ENCODE measurements around the gene STARD3. TPM values are rescaled to one million over a fixed set of nuclear protein-coding genes. Genes with fewer than 3 reads are reported as not detected.

The STARD3 gene
- total and polyA plus RNA-seq, 2 experiments from 2014 or later: 61.6 to 90.3 TPM

- Histone ChIP-seq H3K9me3 (ENCODE audit: low read depth) (no peaks in the 10 kb centered on the region), H3K27me3 (peaks cover 5% of the 10 kb centered on the region), H3K4me3 (no peak overlapping the region), H3K4me1 (ENCODE audit: insufficient read depth) (peaks cover 52% of the 10 kb centered on the region), H3K36me3 (replicated peaks; ENCODE audit: insufficient read depth, low read depth) (no peaks in the 10 kb centered on the region), H3K9me2 (replicated peaks; ENCODE audit: insufficient read depth) (no peaks in the 10 kb centered on the region), H4K20me1 (ENCODE audit: insufficient read depth, poor library complexity, severe bottlenecking) (no peaks in the 10 kb centered on the region), H3K4me2 (peak overlapping the region; percentile 51), H3K79me2 (no peaks in the 10 kb centered on the region), H2AFZ (no peak overlapping the region), H3K27ac (no peak overlapping the region)
- 38% methylated on average over 17 of the region's 17 CpGs for WGBS (ENCODE audit: low lambda C conversion rate, missing lambda C conversion rate)
- no peak for TF ChIP-seq CTCF (IDR thresholded peaks at IDR 0.05; ENCODE audit: poor library complexity)
- TF ChIP-seq EZH2phosphoT487 (IDR thresholded peaks at IDR 0.05; ENCODE audit: low read depth, severe bottlenecking, unreplicated experiment): no peak
- DNase-seq (ENCODE audit: low spot score): peak; percentile 70
Measured at GRCh38 chr17:39663688-39664580, 27.0 kb downstream of the STARD3 start.

- peaks cover 52% of the 10 kb centered on the region for H3K4me1 ChIP-seq (ENCODE audit: insufficient read depth)
- H4K20me1 ChIP-seq (ENCODE audit: insufficient read depth, poor library complexity, severe bottlenecking): no peaks in the 10 kb centered on the region
- no peak within 1 kb of the TSS for H3K4me3 ChIP-seq
- peaks cover 5% of the 10 kb centered on the region for H3K27me3 ChIP-seq
- no peak for DNase-seq (ENCODE audit: low spot score)
- H2AFZ ChIP-seq: no peak within 1 kb of the TSS
- peak within 1 kb of the TSS; percentile 96 for H3K4me2 ChIP-seq
- no peak within 1 kb of the TSS for H3K27ac ChIP-seq
- no peaks in the 10 kb centered on the region for H3K79me2 ChIP-seq
- WGBS (ENCODE audit: low lambda C conversion rate, missing lambda C conversion rate): 70% methylated on average over 11 of the region's 15 CpGs
- TF ChIP-seq EZH2 (IDR thresholded peaks at IDR 0.05; ENCODE audit: borderline replicate concordance): no peak
- TF ChIP-seq EZH2phosphoT487 (IDR thresholded peaks at IDR 0.05; ENCODE audit: low read depth, severe bottlenecking, unreplicated experiment): no peak
- no peak for TF ChIP-seq CTCF (IDR thresholded peaks at IDR 0.05; ENCODE audit: poor library complexity)
- no peaks in the 10 kb centered on the region for H3K9me3 ChIP-seq (ENCODE audit: low read depth)
- no peaks in the 10 kb centered on the region for H3K9me2 ChIP-seq (replicated peaks; ENCODE audit: insufficient read depth)
- H3K36me3 ChIP-seq (replicated peaks; ENCODE audit: insufficient read depth, low read depth): no peaks in the 10 kb centered on the region
Measured at GRCh38 chr17:39664581-39665561, 27.9 kb downstream of the STARD3 start, which contains the start of gene TCAP. TCAP (plus strand) TSS chr17:39665349; CDS start chr17:39665360, 11 bp downstream.

DNA sequence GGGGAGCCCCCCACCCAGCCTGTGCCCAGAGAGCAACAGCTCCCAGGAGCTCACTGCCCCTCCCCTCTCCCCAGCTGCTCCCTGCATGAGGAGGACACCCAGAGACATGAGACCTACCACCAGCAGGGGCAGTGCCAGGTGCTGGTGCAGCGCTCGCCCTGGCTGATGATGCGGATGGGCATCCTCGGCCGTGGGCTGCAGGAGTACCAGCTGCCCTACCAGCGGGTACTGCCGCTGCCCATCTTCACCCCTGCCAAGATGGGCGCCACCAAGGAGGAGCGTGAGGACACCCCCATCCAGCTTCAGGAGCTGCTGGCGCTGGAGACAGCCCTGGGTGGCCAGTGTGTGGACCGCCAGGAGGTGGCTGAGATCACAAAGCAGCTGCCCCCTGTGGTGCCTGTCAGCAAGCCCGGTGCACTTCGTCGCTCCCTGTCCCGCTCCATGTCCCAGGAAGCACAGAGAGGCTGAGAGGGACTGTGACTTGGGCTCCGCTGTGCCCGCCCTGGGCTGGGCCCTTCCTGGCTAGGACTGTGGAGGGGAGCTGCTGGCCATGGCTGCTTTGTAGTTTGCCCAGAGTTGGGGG lies 28.8 kb downstream of the STARD3 start:
- H3K79me2 ChIP-seq: no peaks in the 10 kb centered on the region
- TF ChIP-seq EZH2phosphoT487 (IDR thresholded peaks at IDR 0.05; ENCODE audit: low read depth, severe bottlenecking, unreplicated experiment): no peak
- TF ChIP-seq EZH2 (IDR thresholded peaks at IDR 0.05; ENCODE audit: borderline replicate concordance): no peak
- peak; percentile 4 for TF ChIP-seq CTCF (IDR thresholded peaks at IDR 0.05; ENCODE audit: poor library complexity)
- H3K9me3 ChIP-seq (ENCODE audit: low read depth): no peaks in the 10 kb centered on the region
- H2AFZ ChIP-seq: no peak overlapping the region
- H3K9me2 ChIP-seq (replicated peaks; ENCODE audit: insufficient read depth): no peaks in the 10 kb centered on the region
- H3K4me2 ChIP-seq: no peak overlapping the region
- H3K27me3 ChIP-seq: peaks cover 5% of the 10 kb centered on the region
- no peak overlapping the region for H3K27ac ChIP-seq
- no peak for DNase-seq (ENCODE audit: low spot score)
- WGBS (ENCODE audit: low lambda C conversion rate, missing lambda C conversion rate): 54% methylated on average over 17 of the region's 17 CpGs
- H3K36me3 ChIP-seq (replicated peaks; ENCODE audit: insufficient read depth, low read depth): no peaks in the 10 kb centered on the region
- peaks cover 52% of the 10 kb centered on the region for H3K4me1 ChIP-seq (ENCODE audit: insufficient read depth)
- H3K4me3 ChIP-seq: no peak overlapping the region
- H4K20me1 ChIP-seq (ENCODE audit: insufficient read depth, poor library complexity, severe bottlenecking): no peaks in the 10 kb centered on the region

Data from hepatocyte (in vitro differentiated cells).